K562 (cell line): ENCODE data around the gene IGFBP7. TPM values are rescaled to one million over a fixed set of nuclear protein-coding genes. Genes with fewer than 3 reads are reported as not detected.

ENCODE experiments used
- ATAC-seq: fragments of 200-7000 bp; cut with Tn5 transposase; 3 replicates; pipeline ENCODE4 v1.9.1; 2020; ENCODE audit warnings: moderate library complexity
- BruUV-seq: library from RNA; stranded (reverse); fragments of 400-500 nt; replicated peaks from 2 replicates; lab custom pipeline; 2021; lab: Mats Ljungman, UMichigan
- CTCF ChIA-PET: fragments of 300-600 bp; formaldehyde crosslinking; extraction: SDS; loops from one replicate; lab custom pipeline; 2021; ENCODE audit warnings: low intra/inter-chr PET ratio; lab: Yijun Ruan, JAX
- POLR2A ChIA-PET: fragments of 300-600, 350-650 bp; sonication (Branson Sonifier 250); formaldehyde crosslinking; extraction: SDS; loops from one replicate; lab custom pipeline; 2021; ENCODE audit warnings: antibody characterized with exemption, inconsistent platforms; lab: Yijun Ruan, JAX
- DNase-seq, 4 experiments: peaks; one replicate each; pipeline versions ENCODE4 v3.0.0 to v3.0.0-alpha.2; 2011 to 2018; ENCODE audit warnings: low spot score in 3 of 4, mixed read lengths in 3 of 4; ENCODE audit errors: extremely low read depth in 1 of 4
- FAIRE-seq: peaks from 2 replicates; lab custom pipeline; 2011; peaks lifted over from hg19 to GRCh38; lab: Jason Lieb, UNC
- H2AFZ ChIP-seq: 2 replicates; pipeline ENCODE4 v1.6.0; 2011; ENCODE audit warnings: low read depth, low read length, control low read depth, inconsistent platforms
- H3K27ac ChIP-seq: fragments of 200-600 bp; 3 replicates; pipeline ENCODE4 v1.8.0; 2011; ENCODE audit warnings: low read depth, mild to moderate bottlenecking, control low read depth, inconsistent platforms, low read length, moderate library complexity, mixed read lengths; ENCODE audit errors: extremely low read depth
- H3K27me3 ChIP-seq, 2 experiments: fragments of 300-600 bp in 1 of 2; 2 replicates in 1 of 2; 3 replicates in 1 of 2; pipeline versions ENCODE4 v1.6.0 to v1.8.0; 2011; ENCODE audit warnings: inconsistent platforms in 2 of 2, low read length in 2 of 2, mild to moderate bottlenecking in 1 of 2, mixed read lengths in 1 of 2, moderate library complexity in 1 of 2; ENCODE audit not compliant: control insufficient read depth in 2 of 2, insufficient read depth in 2 of 2
- H3K36me3 ChIP-seq: fragments of 300-600 bp; 3 replicates; pipeline ENCODE4 v1.8.0; 2011; ENCODE audit warnings: mild to moderate bottlenecking, low read length, inconsistent platforms; ENCODE audit not compliant: control insufficient read depth, insufficient read depth
- H3K4me1 ChIP-seq, 2 experiments: fragments of 200-600 bp in 1 of 2; replicated peaks in 1 of 2; 2 replicates in 1 of 2; 3 replicates in 1 of 2; pipeline versions ENCODE4 v1.5.1 to v1.8.0; 2011; ENCODE audit warnings: inconsistent platforms in 2 of 2, low read length in 2 of 2, mild to moderate bottlenecking in 1 of 2, mixed read lengths in 1 of 2, moderate library complexity in 1 of 2; ENCODE audit not compliant: control insufficient read depth in 2 of 2, insufficient read depth in 2 of 2
- H3K4me2 ChIP-seq: 2 replicates; pipeline ENCODE4 v1.6.1; 2011; ENCODE audit warnings: low read length, control low read depth, inconsistent platforms, mixed read lengths; ENCODE audit not compliant: insufficient read depth
- H3K4me3 ChIP-seq: fragments of 200-600 bp; sonication (generic), shearing (Covaris generic); 2 replicates; pipeline ENCODE4 v1.5.1; 2016; ENCODE audit warnings: control low read depth, inconsistent platforms
- H3K79me2 ChIP-seq: fragments of 200-600 bp; 3 replicates; pipeline ENCODE4 v1.8.0; 2011; ENCODE audit warnings: low read length, inconsistent platforms; ENCODE audit not compliant: control insufficient read depth, insufficient read depth
- H3K9ac ChIP-seq, 2 experiments: 2 replicates each; pipeline versions ENCODE4 v1.6.0 to v1.6.1; 2011; ENCODE audit warnings: low read depth in 2 of 2, low read length in 2 of 2, control low read depth in 1 of 2, inconsistent platforms in 1 of 2, mild to moderate bottlenecking in 1 of 2, mixed read lengths in 1 of 2; ENCODE audit not compliant: insufficient read depth in 1 of 2
- H3K9me1 ChIP-seq: one replicate; pipeline ENCODE4 v1.6.0; 2011; ENCODE audit warnings: inconsistent platforms, mild to moderate bottlenecking, low read length, moderate library complexity; ENCODE audit not compliant: control insufficient read depth, insufficient read depth
- H3K9me3 ChIP-seq: replicated peaks from 2 replicates; pipeline ENCODE4 v1.5.1; 2011; ENCODE audit warnings: low read depth, low read length, inconsistent platforms; ENCODE audit not compliant: control insufficient read depth, insufficient read depth
- H4K20me1 ChIP-seq: replicated peaks from 2 replicates; pipeline ENCODE4 v1.6.1; 2011; ENCODE audit warnings: low read length, inconsistent platforms, mixed read lengths; ENCODE audit not compliant: control insufficient read depth, insufficient read depth
- ELF1 ChIP-seq: fragments of 200-800 bp; sonication (Bioruptor generic); IDR thresholded peaks from 2 replicates; pipeline ENCODE4 v1.6.1; 2016; ENCODE audit warnings: missing genetic modification characterization, missing compliant biosample characterization
- FOSL1 ChIP-seq: fragments of 200-800 bp; sonication (Bioruptor generic); conservative IDR thresholded peaks from 2 replicates; pipeline ENCODE4 v1.6.1; 2016; ENCODE audit warnings: missing genetic modification characterization, missing compliant biosample characterization
- MTA3 ChIP-seq: fragments of 450-650 bp; formaldehyde crosslinking; IDR thresholded peaks from 2 replicates; pipeline ENCODE4 v1.6.1; 2017; ENCODE audit warnings: mild to moderate bottlenecking, borderline replicate concordance
- PHB ChIP-seq: fragments of 250-450 bp; sonication (Bioruptor Pico); IDR thresholded peaks from 2 replicates; pipeline ENCODE4 v1.5.0; 2021
- PHTF2 ChIP-seq: fragments of 250-450 bp; sonication (Bioruptor Pico); IDR thresholded peaks from 2 replicates; pipeline ENCODE4 v1.5.0; 2021; ENCODE audit warnings: mild to moderate bottlenecking
- RAD21 ChIP-seq, 2 experiments: fragments of 250-450 bp in 1 of 2; fragments of 450-650 bp in 1 of 2; sonication (Bioruptor Pico) in 1 of 2; formaldehyde crosslinking in 1 of 2; IDR thresholded peaks in 1 of 2; conservative IDR thresholded peaks in 1 of 2; 2 replicates each; pipeline versions ENCODE4 v1.4.0 to v1.8.0; 2020 to 2022; ENCODE audit warnings: mild to moderate bottlenecking in 2 of 2, moderate library complexity in 1 of 2
- SMARCA5 ChIP-seq: fragments of 450-650 bp; IDR thresholded peaks from 2 replicates; pipeline ENCODE4 v1.6.1; 2016
- SMARCE1 ChIP-seq: fragments of 450-650 bp; IDR thresholded peaks from 2 replicates; pipeline ENCODE4 v1.7.1; 2016; ENCODE audit warnings: mild to moderate bottlenecking
- U2AF1 ChIP-seq: fragments of 200-400 bp; formaldehyde crosslinking; optimal IDR thresholded peaks from 2 replicates; pipeline ENCODE3; 2017; ENCODE audit warnings: mild to moderate bottlenecking, low read depth, low read length, moderate library complexity
- ZFX ChIP-seq: sonication (generic); formaldehyde crosslinking; IDR thresholded peaks from 2 replicates; pipeline ENCODE4 v1.8.0; 2022; ENCODE audit warnings: mild to moderate bottlenecking, missing genetic modification reagents, moderate library complexity
- ZNF395 ChIP-seq: fragments of 200-800 bp; sonication (Bioruptor generic); IDR thresholded peaks from 2 replicates; pipeline ENCODE4 v1.6.1; 2017; ENCODE audit warnings: missing genetic modification characterization, missing compliant biosample characterization
- ZNF561 ChIP-seq: fragments of 450-650 bp; formaldehyde crosslinking; conservative IDR thresholded peaks from 2 replicates; pipeline ENCODE4 v1.4.0; 2020; ENCODE audit warnings: mild to moderate bottlenecking, moderate library complexity
- WGBS: fragments of 100-300 bp; shearing (Covaris generic); methylation state at CpG from one replicate; pipeline ENCODE4 v1.1.6; 2016; ENCODE audit warnings: low coverage, mixed read lengths; ENCODE audit not compliant: insufficient coverage; ENCODE audit errors: missing lambda C conversion rate; 5-methylcytosine and 5-hydroxymethylcytosine counted together
- in situ Hi-C: fragments of 300-500 bp; cut with MboI; formaldehyde crosslinking; loops from 4 replicates; pipeline ENCODE4 v1.15.0; 2018; ENCODE audit warnings: inconsistent platforms, mixed read lengths
- intact Hi-C: fragments of 100-400 bp; cut with micrococcal nuclease; formaldehyde crosslinking; loops from 2 replicates; pipeline ENCODE4 v1.14.2; 2022
- polyA plus RNA-seq, 8 experiments: library from polyadenylated mRNA; depleted of rRNA in 4 of 8; stranded (reverse) in 5 of 8; unstranded in 3 of 8; fragments of >200 nt; fragmentation: Nextera tagmentation in 2 of 8; fragmentation: Illumina TruSeq in 1 of 8; extraction: Ambion mirVana in 2 of 8; extraction: Trizol in 1 of 8; gene quantifications; 2 replicates each; pipeline versions ENCODE4 v1.2.1 to v1.2.3, GENCODE V29; 2011 to 2014; ENCODE audit warnings: inconsistent platforms in 1 of 8, missing spikeins in 1 of 8
- total RNA-seq, 7 experiments: library from RNA; depleted of rRNA in 6 of 7; stranded (reverse); fragments of >200 nt in 6 of 7; fragmentation: Illumina TruSeq in 2 of 7; extraction: Trizol in 2 of 7; gene quantifications; 2 replicates each; pipeline versions ENCODE4 v1.2.1 to v1.2.3, GENCODE V29; 2011 to 2021; ENCODE audit warnings: low replicate concordance in 1 of 7
- TF ChIP-seq, protein P1 (sequence below): sonication (generic); IDR thresholded peaks from 2 replicates; pipeline ENCODE4 v1.6.1; 2016

Gene IGFBP7
- total and polyA plus RNA-seq, 9 of the 15 experiments (the other 6 are each of a cell fraction or from before 2014, with no cell fraction given) = 0.27 to 0.49 (median 0.29) TPM; not detected in 6

DNA sequence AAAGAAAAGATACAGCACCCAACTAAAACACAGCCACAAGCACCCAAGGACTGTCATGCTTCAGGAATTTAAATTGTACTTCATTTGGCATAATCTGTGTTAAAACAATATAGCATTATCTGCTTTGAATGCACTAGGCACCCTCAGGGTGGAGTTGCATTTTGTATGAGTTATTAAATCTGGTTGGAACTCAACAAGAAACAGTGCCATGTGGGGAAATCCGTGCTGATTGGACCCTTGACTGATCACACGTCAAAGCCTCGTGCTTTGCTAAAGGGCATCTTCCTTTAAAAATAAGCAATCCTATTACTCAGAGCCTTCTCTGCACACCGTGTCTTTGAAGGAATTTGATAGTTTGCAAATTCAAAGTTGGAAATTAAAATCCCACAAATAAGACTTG, 35.4 kb downstream of the IGFBP7 start:
- Histone ChIP-seq H3K4me1 (no peaks in the 10 kb centered on the region), H3K36me3 (no peaks in the 10 kb centered on the region), H2AFZ (no peak overlapping the region), H3K9ac (no peak overlapping the region), H3K4me3 (no peak overlapping the region), H3K79me2 (no peaks in the 10 kb centered on the region), H3K9me3 (no peaks in the 10 kb centered on the region), H3K9me1 (no peaks in the 10 kb centered on the region), H3K4me2 (no peak overlapping the region), H3K27me3 (no peaks in the 10 kb centered on the region), H4K20me1 (no peaks in the 10 kb centered on the region), H3K27ac (no peak overlapping the region)
- in situ Hi-C loops = no loop called here
- DNase-seq (no peak), ATAC-seq (no peak), FAIRE-seq (no peak)
- ChIA-PET CTCF (no interaction called here), POLR2A (no interaction called here)
- intact Hi-C loops = no loop called here
- TF ChIP-seq, protein P1, sequence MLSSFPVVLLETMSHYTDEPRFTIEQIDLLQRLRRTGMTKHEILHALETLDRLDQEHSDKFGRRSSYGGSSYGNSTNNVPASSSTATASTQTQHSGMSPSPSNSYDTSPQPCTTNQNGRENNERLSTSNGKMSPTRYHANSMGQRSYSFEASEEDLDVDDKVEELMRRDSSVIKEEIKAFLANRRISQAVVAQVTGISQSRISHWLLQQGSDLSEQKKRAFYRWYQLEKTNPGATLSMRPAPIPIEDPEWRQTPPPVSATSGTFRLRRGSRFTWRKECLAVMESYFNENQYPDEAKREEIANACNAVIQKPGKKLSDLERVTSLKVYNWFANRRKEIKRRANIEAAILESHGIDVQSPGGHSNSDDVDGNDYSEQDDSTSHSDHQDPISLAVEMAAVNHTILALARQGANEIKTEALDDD = no peak
- TF ChIP-seq SMARCE1 = no peak
- TF ChIP-seq RAD21 (CRISPR knock-in tag; conservative IDR thresholded peaks at IDR 0.05 in 1 of 2, IDR thresholded peaks at IDR 0.05 in 1 of 2) = no peak
- TF ChIP-seq ZNF395 (CRISPR knock-in tag) = no peak
- TF ChIP-seq ZNF561 = no peak
- no peak for TF ChIP-seq PHB
- TF ChIP-seq MTA3 = no peak
- TF ChIP-seq ZFX (CRISPR knock-in tag) = no peak
- TF ChIP-seq ELF1 (tag) = no peak
- TF ChIP-seq SMARCA5 = no peak
- TF ChIP-seq FOSL1 (tag) = no peak
- no peak for TF ChIP-seq PHTF2 (CRISPR knock-in tag)
- no peak for TF ChIP-seq U2AF1
- BruUV-seq = no TSS peak
- 0% methylated on average over 4 of the region's 4 CpGs for WGBS
